Right lobe of liver (tissue), 6 donors: ENCODE data around the gene MCAT. TPM values are rescaled to one million over a fixed set of nuclear protein-coding genes. Genes with fewer than 3 reads are reported as not detected.

ENCODE experiments used
- ATAC-seq, 4 donors: fragments of 200-7000 bp; cut with Tn5 transposase; one replicate each; pipeline ENCODE4 v1.9.1; 2020; ENCODE audit warnings: mild to moderate bottlenecking in 4 of 4, moderate library complexity in 4 of 4
- DNase-seq, 3 donors: peaks; one replicate each; pipeline ENCODE4 v3.0.0-alpha.2; 2020
- H3K27ac ChIP-seq, 3 donors: fragments of 200-600 bp; one replicate each; pipeline ENCODE4 v1.8.0; 2022
- H3K27me3 ChIP-seq, 2 donors: fragments of 200-600 bp; one replicate each; pipeline ENCODE4 v1.8.0; 2022
- H3K36me3 ChIP-seq, 4 donors: fragments of 200-600 bp; sonication (generic) in 1 of 4; one replicate each; pipeline versions ENCODE4 v1.5.1 to v1.8.0; 2017 to 2022; ENCODE audit warnings: control low read depth in 1 of 4
- H3K4me1 ChIP-seq, 4 donors: fragments of 200-600 bp; sonication (generic) in 1 of 4; one replicate each; pipeline versions ENCODE4 v1.5.1 to v1.8.0; 2017 to 2022; ENCODE audit warnings: control low read depth in 1 of 4
- H3K4me3 ChIP-seq, 3 donors: fragments of 200-600 bp; one replicate each; pipeline ENCODE4 v1.8.0; 2022
- H3K9me3 ChIP-seq, 4 donors: fragments of 200-600 bp; sonication (generic) in 1 of 4; one replicate each; pipeline versions ENCODE4 v1.5.1 to v1.8.0; 2017 to 2022; ENCODE audit warnings: control low read depth in 1 of 4
- POLR2A ChIP-seq: fragments of 450-650 bp; IDR thresholded peaks from one replicate; pipeline ENCODE4 v1.6.1; 2017; ENCODE audit warnings: antibody characterized with exemption, mild to moderate bottlenecking
- WGBS: methylation state at CpG from one replicate; pipeline ENCODE4 v1.1.6; 2018; ENCODE audit warnings: low coverage, low lambda C conversion rate; ENCODE audit not compliant: insufficient coverage; ENCODE audit errors: missing lambda C conversion rate; 5-methylcytosine and 5-hydroxymethylcytosine counted together
- intact Hi-C, 2 donors: fragments of 100-400 bp; cut with DNase I; formaldehyde crosslinking; loops; one replicate each; pipeline versions ENCODE4 v1.11.2 to v1.14.1; 2022
- total RNA-seq, 6 experiments: library from RNA; depleted of rRNA in 2 of 6; stranded (reverse); fragments of >200 nt in 2 of 6; fragmentation: NEBNext Ultra II Directional in 3 of 6; extraction: Animal tissue kit (Norgen Biotek cat#: 25700) in 3 of 6; gene quantifications; one replicate each; pipeline versions ENCODE4 v1.1.0 to v1.2.4, GENCODE V29; 2016 to 2023
- TF ChIP-seq, protein P1 (sequence below), 4 donors: fragments of 200-600 bp in 3 of 4; fragments of 450-650 bp in 1 of 4; IDR thresholded peaks; one replicate each; pipeline versions ENCODE4 v1.5.1 to v1.8.0; 2016 to 2022; ENCODE audit warnings: antibody characterized with exemption in 4 of 4, mild to moderate bottlenecking in 2 of 4
- donor health status: DM: no; HTN: yes; CAD: no.
- donor health status: DM: no; HTN: no; CAD: no.
- donor health status: DM: no; HTN: no; CAD: no.
- donor health status: DM: no; HTN: yes; CAD: no.
- donor health status: DM: no; HTN: yes; CAD: no.

The MCAT gene
- total RNA-seq, 6 experiments from 2014 or later: 8.8 to 22.3 (median 11.4) TPM

- ATAC-seq: peak; percentile 94 to 97 (median 97)
- Histone ChIP-seq H3K27me3 (no peaks in the 10 kb centered on the region), H3K9me3 (no peaks in the 10 kb centered on the region), H3K27ac (peak within 1 kb of the TSS in 1 of 3 donors; percentile 40), H3K36me3 (no peaks in the 10 kb centered on the region), H3K4me1 (peaks cover 0 to 11% (median 0%) of the 10 kb centered on the region in 4 donors), H3K4me3 (peak within 1 kb of the TSS; percentile 61 to 86 (median 83))
- TF ChIP-seq, protein P1, sequence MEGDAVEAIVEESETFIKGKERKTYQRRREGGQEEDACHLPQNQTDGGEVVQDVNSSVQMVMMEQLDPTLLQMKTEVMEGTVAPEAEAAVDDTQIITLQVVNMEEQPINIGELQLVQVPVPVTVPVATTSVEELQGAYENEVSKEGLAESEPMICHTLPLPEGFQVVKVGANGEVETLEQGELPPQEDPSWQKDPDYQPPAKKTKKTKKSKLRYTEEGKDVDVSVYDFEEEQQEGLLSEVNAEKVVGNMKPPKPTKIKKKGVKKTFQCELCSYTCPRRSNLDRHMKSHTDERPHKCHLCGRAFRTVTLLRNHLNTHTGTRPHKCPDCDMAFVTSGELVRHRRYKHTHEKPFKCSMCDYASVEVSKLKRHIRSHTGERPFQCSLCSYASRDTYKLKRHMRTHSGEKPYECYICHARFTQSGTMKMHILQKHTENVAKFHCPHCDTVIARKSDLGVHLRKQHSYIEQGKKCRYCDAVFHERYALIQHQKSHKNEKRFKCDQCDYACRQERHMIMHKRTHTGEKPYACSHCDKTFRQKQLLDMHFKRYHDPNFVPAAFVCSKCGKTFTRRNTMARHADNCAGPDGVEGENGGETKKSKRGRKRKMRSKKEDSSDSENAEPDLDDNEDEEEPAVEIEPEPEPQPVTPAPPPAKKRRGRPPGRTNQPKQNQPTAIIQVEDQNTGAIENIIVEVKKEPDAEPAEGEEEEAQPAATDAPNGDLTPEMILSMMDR (IDR thresholded peaks at IDR 0.05): peak in 1 of 4 donors; percentile 30
- TF ChIP-seq POLR2A: peak; percentile 24
- DNase-seq: peak; percentile 92
- intact Hi-C loops: no loop called here
- 8% methylated on average over 31 of the region's 64 CpGs for WGBS
Observed at GRCh38 chr22:43088984-43089717, 54.0 kb downstream of the MCAT start, which contains the start of gene TTLL1. TSS of gene TTLL1 (minus strand) at chr22:43089391. CDS start at chr22:43075586, 13,805 bp downstream.

DNA sequence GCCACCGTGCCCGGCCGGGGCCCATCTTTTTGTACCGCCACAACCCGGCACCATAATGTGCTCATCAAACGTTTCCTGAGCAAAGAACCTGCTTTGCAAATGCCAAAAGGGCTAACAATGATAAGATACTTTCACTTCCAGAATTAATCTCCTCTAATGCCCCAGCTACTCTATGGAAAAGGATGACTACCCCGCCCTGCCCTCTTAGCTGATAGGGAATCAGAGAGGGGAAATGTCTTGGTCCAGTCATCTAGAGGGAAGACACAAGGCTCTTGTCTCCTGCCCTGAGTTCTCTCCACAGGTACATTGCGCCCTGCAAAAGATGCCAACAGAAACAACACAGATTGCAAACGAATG lies 54.6 kb downstream of the MCAT start:
- Histone ChIP-seq H3K4me3 (peak overlapping the region; percentile 61 to 86 (median 83)), H3K4me1 (peaks cover 0 to 11% (median 0%) of the 10 kb centered on the region in 4 donors), H3K9me3 (no peaks in the 10 kb centered on the region), H3K27ac (no peak overlapping the region), H3K27me3 (no peaks in the 10 kb centered on the region), H3K36me3 (no peaks in the 10 kb centered on the region)
- TF ChIP-seq, protein P1 (IDR thresholded peaks at IDR 0.05): no peak
- TF ChIP-seq POLR2A: no peak
- DNase-seq: no peak
- intact Hi-C loops: no loop called here
- WGBS: 31% methylated on average over 9 of the region's 9 CpGs
- ATAC-seq: no peak

- H3K36me3 ChIP-seq: no peaks in the 10 kb centered on the region
- WGBS: 72% methylated on average over 11 of the region's 19 CpGs
- no peak for ATAC-seq
Observed at GRCh38 chr22:43085658-43086606, 57.3 kb downstream of the MCAT start.

More at GRCh38 chr22:43085658-43086606, 57.3 kb downstream of the MCAT start:
- no peak overlapping the region for H3K4me3 ChIP-seq
- H3K27me3 ChIP-seq: no peaks in the 10 kb centered on the region
- no peak overlapping the region for H3K27ac ChIP-seq
- TF ChIP-seq POLR2A: no peak
- TF ChIP-seq, protein P1 (IDR thresholded peaks at IDR 0.05): no peak
- intact Hi-C loops: no loop called here
- peaks cover 0 to 11% (median 0%) of the 10 kb centered on the region in 4 donors for H3K4me1 ChIP-seq
- H3K9me3 ChIP-seq: no peaks in the 10 kb centered on the region
- no peak for DNase-seq

Other genes starting within 250 kb of the MCAT start
- 10 to 100 TPM; 21.4 to 67.0 (median 47.1) TPM for gene PACSIN2, start 128.2 kb downstream of the MCAT start, total RNA-seq
- gene TTLL1, start 54.0 kb downstream of the MCAT start, total RNA-seq: 1 to 10 TPM in 4 of 6 experiments, under 1 TPM in 2; 0.97 to 2.0 (median 1.3) TPM
- under 1 TPM in 5 of 6 experiments, not detected in 1; 0.22 to 0.42 (median 0.31) TPM for gene BIK, start 32.6 kb downstream of the MCAT start, total RNA-seq
- gene TSPO, start 8.2 kb upstream of the MCAT start, total RNA-seq: 100 to 1,000 TPM in 2 of 6 experiments, 10 to 100 TPM in 4; 18.1 to 198 (median 31.9) TPM
- gene TTLL12, start 43.7 kb upstream of the MCAT start, total RNA-seq: 10 to 100 TPM; 18.6 to 43.5 (median 24.4) TPM
- gene SCUBE1, start 200.0 kb upstream of the MCAT start, total RNA-seq: 10 to 100 TPM in 1 of 6 experiments, 1 to 10 TPM in 4, under 1 TPM in 1; 0.73 to 11.7 (median 2.7) TPM